Epithelial cell of esophagus (primary cell): ENCODE results near the gene AMN.

Source experiments
- DNase-seq: peaks from one replicate; pipeline ENCODE4 v3.0.0; 2010; ENCODE audit warnings: low read depth
- H3K4me3 ChIP-seq: 2 replicates; pipeline ENCODE4 v1.5.1; 2011; ENCODE audit warnings: mild to moderate bottlenecking, low read length, control low read depth
- TF ChIP-seq, protein P1 (sequence below): IDR thresholded peaks from 2 replicates; pipeline ENCODE4 v1.5.1; 2011; ENCODE audit warnings: low read depth, mild to moderate bottlenecking, low read length, control low read depth, inconsistent platforms; ENCODE audit not compliant: insufficient read depth; ENCODE audit errors: missing control alignments

Gene AMN

DNA sequence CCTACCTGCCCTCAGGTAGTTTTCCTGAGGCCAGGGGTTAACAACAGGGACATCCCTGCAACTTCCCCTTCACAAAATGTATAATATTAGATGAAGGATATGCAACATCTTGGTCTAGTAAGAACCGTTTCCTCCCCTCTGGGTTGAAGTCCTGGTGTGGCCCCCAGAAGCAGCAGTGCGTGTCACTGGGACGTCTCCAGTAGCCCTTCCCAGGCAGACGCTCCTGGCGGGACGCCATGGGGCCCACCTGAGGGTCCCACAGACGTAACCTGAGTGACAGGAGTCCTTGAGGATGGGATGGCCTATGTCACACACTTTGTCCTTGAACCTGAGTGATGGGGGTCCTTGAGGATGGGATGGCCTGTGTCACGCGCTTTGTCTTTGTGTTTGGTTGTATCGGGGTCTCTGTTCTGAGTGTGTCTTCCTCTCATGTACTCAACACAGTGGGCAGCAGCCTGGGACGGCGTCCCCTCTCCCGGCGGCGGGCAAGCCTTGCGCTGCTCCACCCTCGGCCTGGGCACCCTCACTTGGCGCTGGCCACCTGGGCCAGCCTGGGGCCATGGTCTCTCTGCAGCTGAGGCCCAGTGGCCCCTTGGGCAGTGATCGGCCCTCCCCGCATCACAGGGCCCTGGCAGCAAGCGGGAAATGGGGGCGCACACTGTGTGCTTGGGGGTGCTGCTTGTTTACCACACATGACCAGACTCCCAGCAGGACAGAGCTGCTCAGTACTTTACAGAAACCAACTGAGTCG, 14.3 kb upstream of the AMN start:
- H3K4me3 ChIP-seq: no peak overlapping the region
- TF ChIP-seq, protein P1, sequence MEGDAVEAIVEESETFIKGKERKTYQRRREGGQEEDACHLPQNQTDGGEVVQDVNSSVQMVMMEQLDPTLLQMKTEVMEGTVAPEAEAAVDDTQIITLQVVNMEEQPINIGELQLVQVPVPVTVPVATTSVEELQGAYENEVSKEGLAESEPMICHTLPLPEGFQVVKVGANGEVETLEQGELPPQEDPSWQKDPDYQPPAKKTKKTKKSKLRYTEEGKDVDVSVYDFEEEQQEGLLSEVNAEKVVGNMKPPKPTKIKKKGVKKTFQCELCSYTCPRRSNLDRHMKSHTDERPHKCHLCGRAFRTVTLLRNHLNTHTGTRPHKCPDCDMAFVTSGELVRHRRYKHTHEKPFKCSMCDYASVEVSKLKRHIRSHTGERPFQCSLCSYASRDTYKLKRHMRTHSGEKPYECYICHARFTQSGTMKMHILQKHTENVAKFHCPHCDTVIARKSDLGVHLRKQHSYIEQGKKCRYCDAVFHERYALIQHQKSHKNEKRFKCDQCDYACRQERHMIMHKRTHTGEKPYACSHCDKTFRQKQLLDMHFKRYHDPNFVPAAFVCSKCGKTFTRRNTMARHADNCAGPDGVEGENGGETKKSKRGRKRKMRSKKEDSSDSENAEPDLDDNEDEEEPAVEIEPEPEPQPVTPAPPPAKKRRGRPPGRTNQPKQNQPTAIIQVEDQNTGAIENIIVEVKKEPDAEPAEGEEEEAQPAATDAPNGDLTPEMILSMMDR: no peak
- no peak for DNase-seq

DNA sequence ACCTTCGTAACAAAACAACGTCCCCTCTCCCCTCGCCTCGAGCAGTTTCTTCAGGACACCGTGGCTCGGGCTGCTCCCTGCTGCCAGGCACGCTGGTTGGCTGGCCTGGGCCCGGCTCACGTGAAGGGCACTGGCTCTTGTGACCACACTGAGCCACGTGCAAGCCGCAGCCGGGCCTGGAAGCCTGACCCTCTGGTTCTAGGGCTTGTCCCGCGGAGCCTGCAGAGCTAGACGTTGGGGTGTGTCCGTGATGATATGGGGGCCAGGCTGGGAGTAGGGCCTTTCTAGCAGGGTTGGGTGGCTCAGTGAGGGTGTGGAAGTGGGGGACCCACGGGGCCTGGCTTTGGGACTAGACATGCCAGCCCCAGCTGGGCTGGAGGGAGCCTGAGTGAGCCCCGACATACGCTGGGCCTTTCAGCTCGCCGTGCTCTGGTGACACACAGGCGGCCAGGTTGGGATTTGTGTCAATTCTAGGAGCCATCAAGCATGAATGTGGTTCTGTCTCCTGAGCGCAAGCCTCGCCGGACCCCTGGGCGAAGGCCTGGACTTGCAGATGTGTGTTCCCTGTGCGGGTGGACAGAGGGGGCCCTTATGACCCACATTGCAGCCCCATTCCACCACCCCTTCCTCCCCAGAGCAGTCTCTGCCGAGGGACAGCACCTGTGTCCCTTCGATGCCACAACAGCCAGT, 13.6 kb upstream of the AMN start:
- TF ChIP-seq, protein P1: no peak
- DNase-seq: no peak
- H3K4me3 ChIP-seq: no peak overlapping the region

DNA sequence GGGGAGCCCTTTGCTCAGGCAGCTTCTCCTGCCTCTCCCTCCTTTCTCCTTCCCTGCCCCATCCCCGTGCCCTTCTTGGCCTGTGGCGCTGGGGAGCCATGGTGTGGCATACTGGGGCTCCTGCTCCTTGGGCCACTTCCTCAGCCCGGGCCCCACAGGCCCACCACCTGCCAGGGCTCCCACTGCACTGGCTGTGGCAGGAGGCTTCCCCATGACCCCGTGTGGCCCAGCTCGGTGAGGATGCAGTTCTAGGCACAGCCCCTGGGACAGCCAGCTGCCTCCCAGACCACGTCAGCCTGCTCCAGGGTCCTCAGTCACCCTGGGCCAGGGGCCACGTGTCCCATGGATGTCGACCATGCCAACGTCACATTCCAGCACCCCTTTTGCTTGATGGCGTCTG, 13.0 kb upstream of the AMN start:
- no peak for DNase-seq
- no peak overlapping the region for H3K4me3 ChIP-seq
- TF ChIP-seq, protein P1: no peak

DNA sequence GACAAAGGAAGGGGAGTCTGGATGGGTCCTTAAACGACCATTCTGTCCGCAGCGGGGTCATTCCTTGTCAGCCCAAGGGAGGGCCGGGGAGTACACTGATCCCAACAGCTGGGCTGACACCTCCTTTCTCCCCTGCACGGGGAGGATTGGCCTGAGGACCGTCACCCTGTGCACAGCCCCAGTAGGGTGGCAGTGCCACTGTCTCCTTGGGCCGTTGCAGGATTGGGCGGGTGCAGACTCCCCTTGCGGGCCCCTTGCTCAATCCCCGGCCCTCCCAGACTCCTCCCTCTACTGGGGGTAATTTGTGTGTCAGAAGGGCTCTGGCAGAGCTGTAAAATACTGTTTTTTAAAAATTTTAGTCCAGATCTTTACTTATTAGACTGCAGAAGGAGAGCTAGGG, 12.6 kb upstream of the AMN start:
- H3K4me3 ChIP-seq: no peak overlapping the region
- DNase-seq: no peak
- TF ChIP-seq, protein P1: no peak

DNA sequence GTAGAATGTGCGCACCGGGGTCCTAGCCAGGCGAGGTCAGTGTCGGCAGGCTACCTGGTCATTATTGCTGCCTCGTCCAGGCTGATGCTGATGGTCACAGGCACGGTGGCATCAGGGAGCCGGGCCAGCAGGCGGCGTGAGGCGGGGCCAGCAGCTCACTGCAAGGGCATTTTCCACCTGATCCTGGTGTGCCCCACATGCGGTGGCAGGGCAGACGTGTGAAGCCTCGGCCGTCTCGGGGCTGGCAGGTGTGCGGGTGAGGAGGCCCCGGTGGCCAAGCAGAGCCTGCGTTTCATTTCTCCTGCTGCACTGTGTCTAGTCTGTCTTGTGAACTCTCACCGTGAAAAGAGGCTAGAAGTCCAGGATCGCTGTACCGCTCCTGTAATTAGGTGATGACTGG, 12.0 kb upstream of the AMN start:
- no peak overlapping the region for H3K4me3 ChIP-seq
- TF ChIP-seq, protein P1: no peak
- no peak for DNase-seq

DNA sequence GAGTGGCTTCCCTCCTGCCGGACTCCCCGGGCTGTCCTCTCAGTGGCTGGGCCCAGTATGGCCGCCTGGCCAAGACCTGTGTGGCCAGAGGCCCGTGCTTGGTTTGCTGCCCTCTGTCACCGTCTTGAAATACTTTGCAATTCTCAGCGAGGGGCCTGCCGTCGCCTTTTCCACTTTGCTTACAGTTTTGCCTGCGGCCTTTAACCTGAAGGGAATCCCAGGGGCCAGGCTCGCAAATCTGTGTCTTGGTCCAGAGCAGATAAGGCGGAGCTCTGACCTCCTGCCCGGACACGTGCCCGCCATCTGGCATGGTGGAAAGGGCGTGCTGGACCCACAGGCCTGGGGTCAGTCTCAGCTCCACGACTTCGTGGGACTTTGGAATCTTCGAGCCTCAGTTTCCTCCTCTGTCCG, 10.9 kb upstream of the AMN start:
- TF ChIP-seq, protein P1: no peak
- H3K4me3 ChIP-seq: no peak overlapping the region
- no peak for DNase-seq
